Stimulated activated effector memory CD8-positive, alpha-beta T cell treated with anti-CD3 and anti-CD28 coated beads, Interleukin-12 subunit alpha, Interleukin-12 subunit beta, amount 100 ng/mL, for 72 hours (primary cell): Measurements from ENCODE around the gene MAN2C1.
"Not testable (repeated sequence)": the region's sequence is repeated elsewhere in the genome, so short reads cannot be mapped to it uniquely, and the experiment has no call there.

Experiments
- ATAC-seq: fragments of 150-1000 bp; cut with Tn5 transposase; 2 replicates; pipeline ENCODE4 v1.10.0; 2021
- DNase-seq, 2 donors: peaks; one replicate each; pipeline ENCODE4 v3.0.0; 2021 to 2022; ENCODE audit warnings: low spot score in 2 of 2
- H3K27ac Mint-ChIP-seq: one replicate; pipeline ENCODE4 v1.8.0; 2022; ENCODE audit warnings: mild to moderate bottlenecking, mixed read lengths
- H3K36me3 Mint-ChIP-seq: one replicate; pipeline ENCODE4 v1.8.0; 2022; ENCODE audit warnings: mild to moderate bottlenecking, mixed read lengths
- H3K4me1 Mint-ChIP-seq: one replicate; pipeline ENCODE4 v1.8.0; 2022; ENCODE audit warnings: mixed read lengths
- H3K4me3 Mint-ChIP-seq: one replicate; pipeline ENCODE4 v1.8.0; 2022; ENCODE audit warnings: mild to moderate bottlenecking, mixed read lengths
- H3K9me3 Mint-ChIP-seq: one replicate; pipeline ENCODE4 v1.8.0; 2022; ENCODE audit warnings: mixed read lengths

Gene MAN2C1

DNA sequence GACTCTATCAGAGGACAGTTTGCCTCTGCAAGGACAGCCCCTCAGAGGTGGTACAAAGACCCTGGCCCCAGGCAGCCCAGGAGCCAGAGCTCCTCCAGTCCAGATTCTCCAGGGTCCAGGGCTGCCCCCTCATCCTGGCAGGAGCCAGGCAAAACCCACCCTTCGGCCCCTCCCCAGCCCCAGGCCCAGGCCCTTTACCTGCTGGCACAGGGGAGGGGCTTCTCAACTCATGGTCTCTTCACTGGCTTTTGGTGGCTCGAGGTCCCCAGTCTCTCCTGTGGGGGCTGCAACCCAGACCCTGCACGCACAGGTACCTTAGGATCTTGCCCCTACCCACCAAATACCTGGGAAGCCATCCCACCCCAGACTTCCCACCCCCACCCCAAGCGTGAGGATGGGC lies 13.0 kb downstream of the MAN2C1 start:
- Mint-ChIP-seq H3K4me1 (peaks cover 13% of the 10 kb centered on the region), H3K27ac (no peak overlapping the region), H3K9me3 (no peaks in the 10 kb centered on the region), H3K36me3 (peaks cover 61% of the 10 kb centered on the region), H3K4me3 (no peak overlapping the region)
- ATAC-seq = no peak
- DNase-seq = no peak

DNA sequence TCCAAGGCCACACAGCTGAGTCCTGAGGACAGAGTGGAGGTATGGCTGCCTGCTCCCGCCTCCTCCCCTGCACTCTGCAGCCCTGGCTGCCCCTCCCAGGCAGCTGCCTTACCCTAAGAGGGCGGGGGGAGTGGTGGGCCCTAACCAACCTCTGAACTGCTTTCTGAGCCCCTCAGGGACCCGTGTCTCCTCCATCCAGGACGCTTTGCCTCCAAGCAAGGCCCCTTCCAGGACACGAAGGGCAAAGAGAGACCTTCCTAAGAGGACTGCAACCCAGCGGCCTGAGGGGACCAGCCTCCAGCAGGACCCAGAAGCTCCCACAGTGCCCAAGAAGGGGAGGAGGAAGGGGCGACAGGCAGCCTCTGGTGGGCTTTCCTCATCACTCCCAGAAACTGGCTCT lies 14.0 kb downstream of the MAN2C1 start:
- peaks cover 61% of the 10 kb centered on the region for H3K36me3 Mint-ChIP-seq
- H3K4me3 Mint-ChIP-seq = no peak overlapping the region
- peaks cover 4% of the 10 kb centered on the region for H3K9me3 Mint-ChIP-seq
- ATAC-seq (no peak), DNase-seq (no peak)
- peaks cover 19% of the 10 kb centered on the region for H3K4me1 Mint-ChIP-seq
- H3K27ac Mint-ChIP-seq = no peak overlapping the region

DNA sequence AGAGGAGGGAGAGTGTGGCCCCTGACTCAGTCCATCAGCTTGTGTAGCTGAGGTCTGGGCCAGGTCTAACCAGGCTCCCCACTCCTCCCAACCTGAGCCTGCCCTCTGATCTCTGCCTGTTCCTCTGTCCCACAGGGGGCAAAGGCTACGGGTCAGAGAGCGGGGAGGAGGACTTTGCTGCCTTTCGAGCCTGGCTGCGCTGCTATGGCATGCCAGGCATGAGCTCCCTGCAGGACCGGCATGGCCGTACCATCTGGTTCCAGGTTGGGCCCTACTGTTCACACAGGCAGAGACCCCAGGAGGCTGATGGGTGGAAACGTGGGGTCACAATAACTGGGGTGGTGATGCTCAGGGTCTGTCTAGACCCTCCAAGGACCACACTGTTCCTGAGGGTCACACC lies 14.8 kb downstream of the MAN2C1 start:
- peak overlapping the region; percentile 65 for H3K27ac Mint-ChIP-seq
- H3K36me3 Mint-ChIP-seq = peaks cover 56% of the 10 kb centered on the region
- DNase-seq (no peak), ATAC-seq (no peak)
- peaks cover 4% of the 10 kb centered on the region for H3K9me3 Mint-ChIP-seq
- peaks cover 25% of the 10 kb centered on the region for H3K4me1 Mint-ChIP-seq
- H3K4me3 Mint-ChIP-seq = no peak overlapping the region

DNA sequence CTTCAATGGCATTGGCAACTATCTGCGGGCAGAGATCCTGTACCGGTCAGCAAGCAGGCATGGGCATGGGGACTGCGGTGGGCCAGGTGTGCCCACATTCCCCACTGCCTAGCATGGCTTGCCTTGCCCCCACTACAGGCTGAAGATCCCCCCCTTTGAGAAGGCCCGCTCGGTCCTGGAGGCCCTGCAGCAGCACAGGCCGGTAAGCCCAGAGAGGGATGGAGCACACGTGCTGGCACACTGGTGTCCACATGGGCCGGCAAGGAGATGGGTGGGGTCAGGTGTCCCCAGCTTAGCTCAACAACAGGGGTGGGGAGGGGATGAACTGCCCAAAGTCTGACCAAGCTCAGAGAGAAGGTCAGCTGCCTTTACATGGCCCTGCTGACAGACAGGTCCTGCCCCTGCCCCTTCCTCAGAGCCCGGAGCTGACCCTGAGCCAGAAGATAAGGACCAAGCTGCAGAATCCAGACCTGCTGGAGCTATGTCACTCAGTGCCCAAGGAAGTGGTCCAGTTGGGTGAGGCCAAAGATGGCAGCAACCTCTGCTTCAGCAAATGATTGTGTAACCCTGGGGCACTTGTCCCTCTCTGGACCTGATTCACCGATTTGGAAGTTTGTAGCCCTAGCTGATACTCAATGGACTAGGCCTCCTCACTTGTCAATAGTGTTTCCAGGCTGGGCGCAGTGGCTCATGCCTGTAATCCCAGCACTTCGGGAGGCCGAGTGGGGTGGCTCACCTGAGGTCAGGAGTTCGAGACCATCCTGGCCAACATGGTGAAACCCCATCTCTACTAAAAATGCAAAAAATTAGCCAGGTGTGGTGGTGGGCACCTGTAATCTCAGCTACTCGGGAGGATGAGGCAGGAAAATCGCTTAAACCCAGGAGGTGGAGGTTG lies 16.0 kb downstream of the MAN2C1 start:
- ATAC-seq (no peak), DNase-seq (no peak)
- H3K27ac Mint-ChIP-seq = peak overlapping the region; percentile 65
- H3K36me3 Mint-ChIP-seq = peaks cover 48% of the 10 kb centered on the region
- H3K4me3 Mint-ChIP-seq = no peak overlapping the region
- H3K4me1 Mint-ChIP-seq = peaks cover 31% of the 10 kb centered on the region
- H3K9me3 Mint-ChIP-seq = peaks cover 4% of the 10 kb centered on the region

DNA sequence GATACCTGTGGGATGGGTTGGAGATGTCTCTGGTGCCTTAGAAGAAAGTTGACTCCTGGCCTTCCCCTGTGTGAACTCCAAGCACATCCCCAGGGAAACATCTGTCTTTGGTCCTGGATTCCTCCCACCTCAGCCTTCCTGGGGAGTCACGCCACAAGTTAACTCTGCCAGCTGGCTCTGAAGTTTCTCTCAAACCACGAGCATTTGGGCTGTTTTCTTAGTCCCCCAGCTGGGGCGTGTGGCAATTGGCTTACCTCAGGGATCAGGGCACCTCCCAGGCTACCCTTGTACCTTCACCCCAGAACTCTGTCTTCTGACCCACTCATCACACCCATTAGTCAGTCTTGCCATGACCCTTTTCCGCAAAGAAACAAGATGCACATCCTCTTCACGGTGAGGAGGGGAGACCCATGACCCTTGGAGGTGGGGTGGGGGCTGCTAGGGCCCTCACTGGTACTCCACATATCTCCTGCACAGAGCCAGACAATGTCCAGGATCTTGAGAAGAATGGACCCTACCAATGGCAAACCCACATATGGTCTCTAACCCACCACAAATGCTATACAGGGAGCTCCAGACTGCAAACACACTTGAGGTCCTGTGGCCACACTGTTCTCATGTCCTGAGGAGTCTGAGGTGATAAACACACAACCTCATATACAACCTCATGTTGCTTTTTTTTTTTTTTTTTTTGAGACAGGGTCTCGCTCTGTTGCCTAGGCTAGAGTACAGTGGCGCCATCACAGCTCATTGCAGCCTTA lies 17.6 kb downstream of the MAN2C1 start:
- DNase-seq (no peak), ATAC-seq (no peak)
- Mint-ChIP-seq H3K9me3 (peaks cover 4% of the 10 kb centered on the region), H3K27ac (peak overlapping the region; percentile 93), H3K36me3 (peaks cover 39% of the 10 kb centered on the region), H3K4me3 (peak overlapping the region; percentile 81), H3K4me1 (peaks cover 39% of the 10 kb centered on the region)

DNA sequence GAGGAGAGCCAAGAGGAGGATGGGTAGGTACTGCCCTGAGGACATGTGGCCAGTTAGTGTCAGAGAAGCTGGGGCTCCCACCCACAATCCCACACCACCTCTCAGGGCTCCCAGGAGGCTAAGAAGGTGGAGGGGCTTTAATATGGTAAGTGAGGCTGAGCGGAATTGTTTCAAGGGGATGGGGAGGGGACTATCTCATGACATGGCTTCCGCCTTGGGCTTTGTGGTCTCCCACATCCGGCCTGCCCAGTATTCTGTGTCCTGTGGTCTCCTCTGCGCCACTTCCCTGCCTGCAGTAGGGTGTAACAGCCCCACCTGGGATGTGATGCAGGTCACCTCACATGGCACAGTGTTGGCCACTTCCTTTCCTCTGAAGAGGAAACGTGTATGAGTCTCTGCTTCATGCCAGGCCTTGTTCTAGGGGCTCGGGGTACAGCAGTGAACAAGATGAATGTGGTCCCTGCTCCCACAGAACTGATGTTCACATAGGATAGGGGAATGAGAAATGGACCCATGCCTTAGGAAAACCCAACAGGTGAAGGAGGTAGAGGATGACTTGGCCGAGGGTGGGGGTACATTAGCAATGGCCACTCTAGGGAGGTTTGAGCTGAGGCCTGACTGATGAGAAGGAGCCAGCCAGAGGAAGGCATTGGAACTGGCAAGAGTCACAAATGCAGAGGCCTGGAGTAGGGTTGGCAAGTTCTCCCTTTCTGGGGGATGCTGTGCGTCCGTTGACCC lies 18.4 kb downstream of the MAN2C1 start:
- H3K4me3 Mint-ChIP-seq = peak overlapping the region; percentile 81
- ATAC-seq (peak; percentile 90), DNase-seq (peak; percentile 56 to 88)
- peaks cover 4% of the 10 kb centered on the region for H3K9me3 Mint-ChIP-seq
- H3K36me3 Mint-ChIP-seq = peaks cover 33% of the 10 kb centered on the region
- peaks cover 39% of the 10 kb centered on the region for H3K4me1 Mint-ChIP-seq
- H3K27ac Mint-ChIP-seq = peak overlapping the region; percentile 93

DNA sequence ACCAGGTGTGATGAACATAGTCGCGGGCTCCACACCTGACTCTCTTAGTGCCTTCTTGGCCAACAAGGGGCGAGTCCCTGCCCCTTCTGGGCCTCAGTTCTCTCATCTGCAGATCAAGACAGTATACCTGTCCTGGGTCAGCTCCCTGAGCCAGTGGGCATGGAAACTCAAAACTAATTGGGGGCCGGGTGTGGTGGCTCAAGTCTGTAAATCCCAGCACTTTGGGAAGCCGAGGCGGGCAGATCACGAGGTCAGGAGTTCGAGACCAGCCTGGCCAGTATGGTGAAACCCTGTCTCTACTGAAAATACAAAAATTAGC lies 19.1 kb downstream of the MAN2C1 start:
- ATAC-seq = not testable (repeated sequence)
- Mint-ChIP-seq H3K27ac (peak overlapping the region; percentile 93), H3K4me3 (peak overlapping the region; percentile 81)

DNA sequence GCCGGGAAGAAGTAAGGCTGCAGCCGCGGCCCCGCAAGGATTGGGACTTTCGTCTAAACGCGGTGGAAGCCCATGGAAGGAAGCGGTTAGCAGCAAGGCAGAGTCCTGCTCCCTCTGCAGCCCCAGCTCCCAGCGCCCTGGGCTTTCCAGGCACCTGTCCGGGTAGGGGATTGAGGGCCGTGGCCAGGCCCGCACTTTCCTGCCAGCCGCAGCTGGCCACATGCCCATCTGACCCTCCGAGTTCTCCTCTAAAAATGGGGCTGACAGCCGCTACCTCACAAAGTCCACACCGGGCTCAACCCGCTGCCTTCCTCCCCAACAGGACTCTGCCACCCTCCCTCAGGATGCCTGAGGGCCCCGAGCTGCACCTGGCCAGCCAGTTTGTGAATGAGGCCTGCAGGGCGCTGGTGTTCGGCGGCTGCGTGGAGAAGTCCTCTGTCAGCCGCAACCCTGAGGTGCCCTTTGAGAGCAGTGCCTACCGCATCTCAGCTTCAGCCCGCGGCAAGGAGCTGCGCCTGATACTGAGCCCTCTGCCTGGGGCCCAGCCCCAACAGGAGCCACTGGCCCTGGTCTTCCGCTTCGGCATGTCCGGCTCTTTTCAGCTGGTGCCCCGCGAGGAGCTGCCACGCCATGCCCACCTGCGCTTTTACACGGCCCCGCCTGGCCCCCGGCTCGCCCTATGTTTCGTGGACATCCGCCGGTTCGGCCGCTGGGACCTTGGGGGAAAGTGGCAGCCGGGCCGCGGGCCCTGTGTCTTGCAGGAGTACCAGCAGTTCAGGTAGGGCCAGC lies 19.7 kb downstream of the MAN2C1 start:
- peak overlapping the region; percentile 93 for H3K27ac Mint-ChIP-seq
- peak overlapping the region; percentile 81 for H3K4me3 Mint-ChIP-seq
- peaks cover 25% of the 10 kb centered on the region for H3K36me3 Mint-ChIP-seq
- H3K4me1 Mint-ChIP-seq = peaks cover 39% of the 10 kb centered on the region
- DNase-seq (no peak), ATAC-seq (no peak)
- peaks cover 4% of the 10 kb centered on the region for H3K9me3 Mint-ChIP-seq

More for the DNA sequence above, 19.1 kb downstream of the MAN2C1 start:
- Mint-ChIP-seq H3K4me1 (peaks cover 39% of the 10 kb centered on the region), H3K36me3 (peaks cover 26% of the 10 kb centered on the region)
- not testable (repeated sequence) for DNase-seq, H3K9me3 Mint-ChIP-seq

DNA sequence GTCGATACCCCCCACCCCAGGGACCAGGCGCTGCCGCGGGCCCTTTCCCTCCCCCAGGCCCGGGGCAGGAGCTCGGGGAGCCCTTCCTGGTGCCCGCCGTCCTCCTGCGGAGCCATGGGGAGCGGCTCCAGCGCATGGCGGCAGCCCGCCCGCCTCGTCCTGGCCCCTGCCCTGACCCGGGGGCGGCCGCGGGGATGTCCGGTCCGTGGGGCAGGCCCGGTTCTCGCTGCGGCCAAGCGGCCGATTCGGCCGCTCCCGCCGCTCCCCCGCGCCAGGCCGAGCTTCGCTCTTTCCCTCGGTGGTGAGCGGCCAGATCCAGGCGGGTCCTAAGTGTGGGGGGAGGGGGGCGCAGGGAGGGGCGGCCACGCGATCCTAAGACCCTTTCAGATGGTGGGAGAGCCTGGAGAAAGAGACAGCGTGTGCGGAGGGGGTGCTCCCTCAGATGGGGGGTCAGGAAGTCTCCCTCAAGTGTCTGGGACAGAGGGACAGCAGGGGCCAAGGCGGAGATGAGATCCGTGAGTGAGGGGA lies 20.3 kb downstream of the MAN2C1 start:
- Mint-ChIP-seq H3K9me3 (peaks cover 4% of the 10 kb centered on the region), H3K4me1 (peaks cover 39% of the 10 kb centered on the region)
- no peak for ATAC-seq

DNA sequence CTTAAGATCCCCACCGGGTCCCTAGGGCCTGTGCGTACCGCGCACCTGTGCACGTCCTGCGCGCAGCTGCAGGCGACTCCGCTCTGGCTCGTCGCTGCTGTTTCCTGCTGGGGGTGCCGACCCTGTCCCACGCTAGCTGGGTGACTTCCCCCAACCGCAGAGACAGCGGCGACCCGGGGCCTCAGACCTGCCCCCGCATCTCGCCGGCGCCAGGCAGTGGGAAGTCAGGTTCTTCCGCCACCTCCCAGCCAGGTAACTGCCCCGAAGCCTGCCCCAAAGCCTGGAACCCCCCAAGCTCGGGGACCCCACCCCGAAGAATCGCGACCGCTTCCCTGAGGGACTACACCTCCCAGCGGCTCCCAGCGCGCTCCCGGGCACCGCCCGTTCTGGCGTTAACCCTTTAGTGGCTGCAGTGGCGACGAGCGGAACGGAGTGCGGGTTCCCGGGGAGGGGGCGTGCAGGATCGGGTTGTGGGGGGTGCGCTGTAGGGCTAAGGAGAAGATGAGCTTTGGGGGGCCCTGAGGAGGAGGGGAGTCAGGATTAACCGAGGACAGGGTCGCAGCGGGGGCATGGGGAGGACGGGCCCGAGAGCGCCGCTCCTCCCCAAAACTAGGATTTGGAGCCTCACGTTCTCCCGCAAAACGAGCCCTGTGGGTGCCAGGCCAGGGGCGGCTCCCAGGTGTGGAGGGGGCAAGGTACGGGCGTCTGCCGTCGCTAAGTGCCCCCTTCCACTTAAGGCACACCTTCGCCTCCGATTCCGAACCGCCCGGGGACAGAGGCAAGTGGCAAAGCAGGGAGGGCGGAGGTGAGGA lies 21.0 kb downstream of the MAN2C1 start:
- Mint-ChIP-seq H3K36me3 (peaks cover 19% of the 10 kb centered on the region), H3K4me3 (peak overlapping the region; percentile 81), H3K4me1 (peaks cover 39% of the 10 kb centered on the region), H3K9me3 (peaks cover 4% of the 10 kb centered on the region), H3K27ac (peak overlapping the region; percentile 81)
- peak in 1 of 2 donors; percentile 27 for DNase-seq
- peak; percentile 72 for ATAC-seq

More for the DNA sequence above, 20.3 kb downstream of the MAN2C1 start:
- H3K27ac Mint-ChIP-seq = peak overlapping the region; percentile 93
- H3K36me3 Mint-ChIP-seq = peaks cover 22% of the 10 kb centered on the region
- peak overlapping the region; percentile 81 for H3K4me3 Mint-ChIP-seq
- no peak for DNase-seq

DNA sequence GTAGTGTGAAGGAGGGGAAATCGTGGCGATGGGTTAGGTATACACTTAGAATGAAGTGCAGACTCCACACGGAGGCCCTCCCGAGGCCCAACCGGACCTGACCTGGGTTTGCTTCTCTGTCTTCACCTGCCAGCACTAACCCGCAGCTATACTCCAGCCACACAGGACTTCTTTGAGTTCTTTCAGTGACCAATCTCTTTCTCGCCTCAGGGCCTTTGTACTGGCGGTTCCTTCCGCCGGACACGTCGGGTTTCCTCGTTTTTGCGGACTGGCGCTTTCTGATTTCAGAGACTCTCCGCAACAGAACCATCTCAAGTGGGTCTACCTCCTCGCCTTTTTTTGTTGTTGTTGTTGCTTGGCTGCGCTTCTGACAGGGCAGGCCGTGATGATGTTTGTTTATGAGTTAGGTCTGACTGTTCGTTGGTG lies 21.6 kb downstream of the MAN2C1 start, which contains the start of gene NEIL1:
TSS of gene NEIL1 (plus strand) at position 244 of the 426 bp plus-strand sequence. CDS start 1,867 bp downstream, outside the sequence.
- H3K36me3 Mint-ChIP-seq = peaks cover 19% of the 10 kb centered on the region
- H3K4me3 Mint-ChIP-seq = peak within 1 kb of the TSS; percentile 81
- peak within 1 kb of the TSS; percentile 81 for H3K27ac Mint-ChIP-seq
- no peak for ATAC-seq
- peaks cover 39% of the 10 kb centered on the region for H3K4me1 Mint-ChIP-seq
- H3K9me3 Mint-ChIP-seq = peaks cover 4% of the 10 kb centered on the region
- DNase-seq = no peak

DNA sequence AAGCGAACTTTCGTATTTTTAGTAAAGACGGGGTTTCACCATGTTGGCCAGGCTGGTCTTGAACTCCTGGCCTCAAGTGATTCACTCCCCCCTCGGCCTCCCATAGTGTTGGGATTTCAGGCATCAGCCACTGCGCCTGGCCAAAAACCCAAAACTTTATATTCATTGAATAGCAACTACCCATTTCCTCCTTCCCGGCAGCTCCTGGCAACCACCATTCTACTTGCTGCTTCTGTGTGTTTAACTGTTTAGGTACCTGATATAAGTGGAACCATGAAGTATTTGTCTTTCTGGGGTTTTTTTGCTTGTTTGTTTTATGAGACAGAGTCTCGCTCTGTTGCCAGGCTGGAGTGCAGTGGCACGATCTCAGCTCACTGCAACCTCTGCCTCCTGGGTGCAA lies 24.5 kb downstream of the MAN2C1 start:
- not testable (repeated sequence) for H3K9me3 Mint-ChIP-seq, ATAC-seq, DNase-seq, H3K4me3 Mint-ChIP-seq, H3K27ac Mint-ChIP-seq
- peaks cover 18% of the 10 kb centered on the region for H3K4me1 Mint-ChIP-seq
- peaks cover 18% of the 10 kb centered on the region for H3K36me3 Mint-ChIP-seq

DNA sequence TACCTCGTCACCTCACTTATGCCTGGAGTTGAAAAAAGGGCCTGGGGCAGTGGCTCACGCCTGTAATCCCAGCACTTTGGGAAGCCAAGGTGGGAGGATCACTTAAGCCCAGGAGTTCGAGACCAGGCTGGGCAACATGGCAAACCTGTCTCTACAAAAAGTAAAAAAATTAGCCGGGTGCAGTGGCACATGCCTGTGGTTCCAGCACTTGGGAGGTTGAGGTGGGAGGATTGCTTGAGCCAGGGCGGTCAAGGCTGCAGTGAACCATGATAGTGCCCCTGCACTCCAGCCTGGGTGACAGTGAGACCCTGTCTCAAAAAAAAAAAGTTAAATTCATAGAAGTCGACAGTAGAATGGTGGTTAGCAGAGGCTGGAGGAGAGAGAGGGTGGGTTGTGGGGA lies 26.2 kb downstream of the MAN2C1 start:
- H3K27ac Mint-ChIP-seq = no peak overlapping the region
- H3K4me3 Mint-ChIP-seq = no peak overlapping the region
- DNase-seq (no peak), ATAC-seq (no peak)
- H3K9me3 Mint-ChIP-seq = no peaks in the 10 kb centered on the region
- peaks cover 6% of the 10 kb centered on the region for H3K4me1 Mint-ChIP-seq
- peaks cover 13% of the 10 kb centered on the region for H3K36me3 Mint-ChIP-seq
